B cell (primary cell): Measurements from ENCODE around the gene NOL3. TPM values are rescaled to one million over a fixed set of nuclear protein-coding genes. Genes with fewer than 3 reads are reported as not detected.

ENCODE experiments used
- ATAC-seq: fragments of 200-7000 bp; cut with Tn5 transposase; one replicate; pipeline ENCODE4 v1.10.0; 2021; ENCODE audit warnings: low read depth, mild to moderate bottlenecking, moderate number of reproducible peaks, moderate library complexity
- CTCF ChIA-PET: fragments of 350-600 bp; sonication (Branson Sonifier 250); formaldehyde crosslinking; loops from one replicate; lab custom pipeline; 2021; ENCODE audit warnings: antibody characterized with exemption, inconsistent platforms; lab: Charles Lee
- POLR2A ChIA-PET: fragments of 350-600 bp; sonication (Branson Sonifier 250); formaldehyde crosslinking; loops from one replicate; lab custom pipeline; 2021; ENCODE audit warnings: antibody characterized with exemption; lab: Charles Lee
- DNase-seq: peaks from one replicate; pipeline ENCODE4 v3.0.0; 2013
- H2AFZ ChIP-seq: 2 replicates; pipeline ENCODE4 v1.6.1; 2012; ENCODE audit warnings: mild to moderate bottlenecking, low read depth, low read length; ENCODE audit not compliant: insufficient read depth, poor library complexity, severe bottlenecking
- H3K27ac ChIP-seq, 2 donors: 1 replicate in 1 of 2; 2 replicates in 1 of 2; pipeline ENCODE4 v1.5.1; 2012 to 2013; ENCODE audit warnings: low read length in 2 of 2, mild to moderate bottlenecking in 2 of 2, moderate library complexity in 1 of 2
- H3K27me3 ChIP-seq, 4 experiments: fragments of 200-600 bp in 1 of 4; sonication (generic) in 1 of 4; replicated peaks in 1 of 4; 1 replicate in 2 of 4; 2 replicates in 2 of 4; pipeline versions ENCODE4 v1.6.1 to v1.7.0; 2013 to 2016; ENCODE audit warnings: low read length in 3 of 4, mild to moderate bottlenecking in 2 of 4, mixed read lengths in 1 of 4, moderate library complexity in 1 of 4; ENCODE audit not compliant: insufficient read depth in 4 of 4, control insufficient read depth in 3 of 4; ENCODE audit errors: control extremely low read depth in 1 of 4
- H3K36me3 ChIP-seq, 2 experiments: replicated peaks in 1 of 2; 1 replicate in 1 of 2; 2 replicates in 1 of 2; pipeline versions ENCODE4 v1.6.1 to v1.7.1; 2013; ENCODE audit warnings: low read length in 1 of 2; ENCODE audit not compliant: insufficient read depth in 2 of 2, control insufficient read depth in 1 of 2; ENCODE audit errors: control extremely low read depth in 1 of 2, extremely low read depth in 1 of 2
- H3K4me1 ChIP-seq, 2 donors: fragments of 200-600 bp in 1 of 2; sonication (generic) in 1 of 2; 1 replicate in 1 of 2; 2 replicates in 1 of 2; pipeline versions ENCODE4 v1.5.1 to v1.6.1; 2013 to 2017; ENCODE audit warnings: low read length in 2 of 2; ENCODE audit not compliant: control insufficient read depth in 2 of 2, insufficient read depth in 2 of 2
- H3K4me2 ChIP-seq: replicated peaks from 2 replicates; pipeline ENCODE3; 2012; ENCODE audit warnings: mild to moderate bottlenecking, low read depth, low read length; ENCODE audit not compliant: poor library complexity, severe bottlenecking
- H3K4me3 ChIP-seq, 5 experiments: fragments of 200-600 bp in 1 of 5; sonication (generic) in 1 of 5; 1 replicate in 3 of 5; 2 replicates in 2 of 5; pipeline versions ENCODE4 v1.5.1 to v1.7.0; 2011 to 2016; ENCODE audit warnings: low read length in 4 of 5, mild to moderate bottlenecking in 4 of 5, low read depth in 2 of 5, control low read depth in 1 of 5, moderate library complexity in 1 of 5; ENCODE audit not compliant: insufficient read depth in 1 of 5; ENCODE audit errors: control extremely low read depth in 1 of 5, extremely low read depth in 1 of 5
- H3K79me2 ChIP-seq: fragments of 200-600 bp; sonication (generic); one replicate; pipeline ENCODE4 v1.6.0; 2016; ENCODE audit warnings: low read length; ENCODE audit not compliant: control insufficient read depth, insufficient read depth
- H3K9ac ChIP-seq: fragments of 200-600 bp; sonication (generic); 2 replicates; pipeline ENCODE4 v1.6.1; 2017; ENCODE audit warnings: mild to moderate bottlenecking, low read length, moderate library complexity
- H3K9me3 ChIP-seq, 3 donors: one replicate each; pipeline versions ENCODE4 v1.6.1 to v1.7.1; 2013; ENCODE audit warnings: low read length in 2 of 3; ENCODE audit not compliant: control insufficient read depth in 2 of 3, insufficient read depth in 1 of 3; ENCODE audit errors: control extremely low read depth in 1 of 3
- H4K20me1 ChIP-seq: 2 replicates; pipeline ENCODE4 v1.6.0; 2012; ENCODE audit warnings: mild to moderate bottlenecking, low read length; ENCODE audit not compliant: insufficient read depth, control insufficient read depth, poor library complexity, severe bottlenecking
- H3K27ac Mint-ChIP-seq: one replicate; pipeline ENCODE4 v1.8.0; 2021; ENCODE audit warnings: mixed read lengths
- H3K27me3 Mint-ChIP-seq: one replicate; pipeline ENCODE4 v1.8.0; 2021; ENCODE audit warnings: mixed read lengths
- H3K4me1 Mint-ChIP-seq: one replicate; pipeline ENCODE4 v1.8.0; 2021; ENCODE audit warnings: mixed read lengths
- H3K4me3 Mint-ChIP-seq: one replicate; pipeline ENCODE4 v1.8.0; 2021; ENCODE audit warnings: mixed read lengths
- H3K9me3 Mint-ChIP-seq: one replicate; pipeline ENCODE4 v1.8.0; 2022; ENCODE audit warnings: mixed read lengths; ENCODE audit not compliant: insufficient read depth
- CTCF ChIP-seq: fragments of 200-600 bp; IDR thresholded peaks from one replicate; pipeline ENCODE4 v1.8.0; 2022; ENCODE audit warnings: antibody characterized with exemption, mild to moderate bottlenecking
- EZH2 ChIP-seq: IDR thresholded peaks from 2 replicates; pipeline ENCODE4 v1.6.1; 2012; ENCODE audit warnings: borderline replicate concordance, low read depth, mild to moderate bottlenecking, moderate library complexity, low read length; ENCODE audit not compliant: insufficient read depth, poor library complexity, severe bottlenecking
- WGBS: methylation state at CpG from one replicate; pipeline ENCODE4 v1.1.5; 2013; ENCODE audit warnings: missing lambda C conversion rate; ENCODE audit not compliant: insufficient coverage; 5-methylcytosine and 5-hydroxymethylcytosine counted together
- intact Hi-C: fragments of 100-400 bp; cut with micrococcal nuclease; formaldehyde crosslinking; loops from one replicate; pipeline ENCODE4 v1.10.0; 2022
- polyA plus RNA-seq: library from polyadenylated mRNA; depleted of rRNA; stranded (reverse); fragments of >200 nt; gene quantifications from 2 replicates; pipeline ENCODE4 v1.2.3, GENCODE V29; 2012
- total RNA-seq, 2 donors: library from RNA; stranded (reverse); fragments of 120-200 nt in 1 of 2; gene quantifications; 1 replicate in 1 of 2; 2 replicates in 1 of 2; pipeline versions ENCODE4 v1.2.3 to v1.2.4, GENCODE V29; 2013 to 2022

Gene NOL3
- total and polyA plus RNA-seq, 2 donors (not counting 1 experiment from before 2014, with no cell fraction given) = 0.60 to 0.96 TPM

DNA sequence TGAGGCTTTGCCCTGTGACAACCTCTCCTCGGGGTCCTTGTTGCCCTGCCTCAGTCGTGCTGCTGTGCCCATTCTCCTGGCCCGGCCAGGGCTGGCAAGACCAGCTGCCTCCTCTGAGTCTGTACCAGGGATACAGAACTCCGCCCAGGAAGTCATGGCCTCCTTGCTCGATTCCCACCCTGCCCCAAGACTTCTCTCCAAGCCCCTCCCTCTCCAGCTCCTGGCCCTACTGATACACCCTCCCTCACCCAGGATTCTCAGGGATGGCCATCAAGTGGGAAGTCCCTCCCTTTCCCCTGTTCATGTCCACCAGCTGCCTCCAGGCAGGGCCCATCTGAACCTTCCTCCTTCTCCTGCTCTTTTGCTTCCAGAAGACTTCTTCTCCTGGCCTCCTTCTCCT lies 45.4 kb downstream of the NOL3 start:
- Histone ChIP-seq H3K36me3 (no peaks in the 10 kb centered on the region), H3K4me1 (no peaks in the 10 kb centered on the region), H3K4me3 (no peak overlapping the region), H4K20me1 (no peaks in the 10 kb centered on the region), H3K9ac (no peak overlapping the region), H2AFZ (no peak overlapping the region), H3K4me2 (no peak overlapping the region), H3K27ac (no peak overlapping the region), H3K79me2 (no peaks in the 10 kb centered on the region), H3K9me3 (no peaks in the 10 kb centered on the region), H3K27me3 (no peaks in the 10 kb centered on the region)
- CTCF ChIA-PET = no interaction called here
- TF ChIP-seq EZH2 (no peak), CTCF (no peak)
- 78% methylated on average over 5 of the region's 5 CpGs for WGBS
- Mint-ChIP-seq H3K27ac (no peak overlapping the region), H3K4me1 (no peaks in the 10 kb centered on the region), H3K4me3 (no peak overlapping the region), H3K27me3 (no peaks in the 10 kb centered on the region), H3K9me3 (no peaks in the 10 kb centered on the region)
- intact Hi-C loops = no loop called here
- DNase-seq (no peak), ATAC-seq (no peak)
- POLR2A ChIA-PET = no interaction called here

DNA sequence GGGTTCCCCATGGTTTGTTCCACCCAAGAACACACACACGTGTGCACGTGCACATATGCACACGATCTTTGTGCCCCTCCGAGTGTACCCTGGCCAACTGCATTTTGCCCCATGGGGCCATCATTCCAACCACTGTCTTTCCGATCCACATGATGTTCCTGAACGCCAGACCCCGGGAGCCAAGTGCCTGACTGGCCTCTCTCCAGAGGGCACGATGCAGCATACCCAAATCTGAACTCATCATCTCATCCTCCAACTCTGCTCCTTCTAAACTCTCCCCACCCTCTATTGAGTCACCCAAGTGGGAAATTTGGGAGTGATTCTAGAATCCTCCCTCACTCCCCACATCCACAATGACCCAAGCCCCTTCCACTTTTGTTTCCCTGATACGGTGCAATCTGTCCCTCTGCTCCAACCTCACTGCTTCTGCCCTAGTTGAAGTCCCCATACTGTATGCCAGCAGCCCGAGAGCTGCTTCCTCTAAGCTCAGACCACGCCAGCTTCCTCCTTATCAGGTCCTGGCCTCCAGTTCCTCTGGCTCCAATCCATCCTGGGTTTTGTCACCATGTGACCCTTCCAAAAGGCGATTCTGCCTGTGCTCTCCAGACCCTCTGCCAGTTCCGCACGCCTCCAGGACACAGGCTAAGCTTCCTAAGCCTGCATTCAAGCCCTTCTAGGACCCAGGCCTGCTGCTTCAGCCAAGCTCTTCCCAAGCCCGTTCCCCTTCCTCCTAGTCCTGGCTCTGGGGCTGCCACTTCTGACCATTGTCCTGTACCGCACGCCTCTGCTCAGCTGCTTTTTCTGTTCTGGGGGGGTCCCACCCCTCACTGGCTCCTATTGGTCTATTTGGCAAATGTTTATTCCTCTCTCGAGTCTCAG lies 46.5 kb downstream of the NOL3 start:
- Mint-ChIP-seq H3K27ac (no peak overlapping the region), H3K4me3 (no peak overlapping the region), H3K9me3 (no peaks in the 10 kb centered on the region), H3K4me1 (no peaks in the 10 kb centered on the region), H3K27me3 (no peaks in the 10 kb centered on the region)
- no peaks in the 10 kb centered on the region for H3K36me3 ChIP-seq
- intact Hi-C loops = no loop called here
- H3K27ac ChIP-seq = no peak overlapping the region
- DNase-seq (no peak), ATAC-seq (no peak)
- H3K27me3 ChIP-seq = no peaks in the 10 kb centered on the region
- CTCF ChIA-PET = no interaction called here
- TF ChIP-seq CTCF (no peak), EZH2 (no peak)
- no peak overlapping the region for H2AFZ ChIP-seq
- WGBS = 52% methylated on average over 18 of the region's 18 CpGs
- H3K4me3 ChIP-seq = no peak overlapping the region
- H3K4me1 ChIP-seq = no peaks in the 10 kb centered on the region
- no peaks in the 10 kb centered on the region for H3K79me2 ChIP-seq
- POLR2A ChIA-PET = interaction anchor here (0.7 kb wide), 1 partner anchor 19 kb away, joined by 3 read pairs; no protein-coding TSS in a partner anchor
- no peak overlapping the region for H3K4me2 ChIP-seq
- H4K20me1 ChIP-seq = no peaks in the 10 kb centered on the region
- H3K9me3 ChIP-seq = no peaks in the 10 kb centered on the region
- no peak overlapping the region for H3K9ac ChIP-seq
